ENCODE results near the gene CAPN7. TPM values are rescaled to one million over a fixed set of nuclear protein-coding genes. Genes with fewer than 3 reads are reported as not detected.
A peak's percentile ranks its signal among the peaks of the same experiment; 100 is the strongest.

Gene CAPN7
- total RNA-seq, 6 experiments from 2014 or later: 23.8 to 27.9 (median 26.4) TPM

DNA sequence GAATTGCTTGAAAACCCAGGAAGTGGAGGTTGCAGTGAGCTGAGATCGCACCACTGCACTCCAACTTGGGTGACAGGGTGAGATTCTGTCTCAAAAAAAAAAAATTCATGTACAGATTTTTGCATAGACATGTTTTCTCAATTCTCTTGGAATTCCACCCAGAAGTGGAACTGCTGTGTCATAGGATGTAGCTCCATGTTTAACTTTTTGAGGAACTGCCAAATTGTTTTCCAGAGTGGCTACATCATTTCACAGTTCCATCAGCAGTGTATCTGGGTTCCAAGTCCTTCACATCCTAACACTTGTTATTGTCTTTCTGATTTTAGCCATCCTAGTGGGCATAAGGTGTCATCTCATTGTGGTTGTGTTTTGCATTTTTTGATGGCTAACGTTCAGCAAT is 9.9 kb downstream of the CAPN7 start:
- no peaks in the 10 kb centered on the region for H3K9me3 Mint-ChIP-seq
- no peak overlapping the region for H3K4me3 Mint-ChIP-seq
- H3K4me1 Mint-ChIP-seq (ENCODE audit: low read depth): no peaks in the 10 kb centered on the region; the same call in 1 of the 2 replicates
- no peak for DNase-seq
- no peak overlapping the region for H3K27ac Mint-ChIP-seq
- H3K36me3 Mint-ChIP-seq (ENCODE audit: low read depth): peaks cover 48% of the 10 kb centered on the region
- TF ChIP-seq CTCF (IDR thresholded peaks at IDR 0.05): no peak
- H3K27me3 Mint-ChIP-seq (ENCODE audit: insufficient read depth): no peaks in the 10 kb centered on the region; the same call in 1 of the 2 replicates

DNA sequence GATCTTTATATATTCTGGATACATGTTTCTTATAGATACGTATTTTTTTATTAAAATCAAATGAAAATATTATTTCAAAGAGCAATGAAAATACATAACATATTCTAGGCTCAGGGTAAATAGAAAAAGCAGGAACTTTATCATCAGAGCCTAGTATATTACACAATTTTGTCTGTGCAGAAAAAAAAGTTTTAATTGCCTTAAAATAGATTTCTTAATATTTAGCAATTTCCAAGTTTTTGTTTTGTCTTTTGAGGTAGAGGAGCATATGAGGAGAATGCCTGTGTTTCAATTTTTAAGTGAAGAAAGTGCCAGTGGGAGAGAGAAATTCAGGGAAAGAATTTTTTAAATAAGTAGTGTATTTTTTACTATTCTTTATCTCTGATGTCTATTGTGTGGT is 10.5 kb downstream of the CAPN7 start:
- H3K27me3 Mint-ChIP-seq (ENCODE audit: insufficient read depth): no peaks in the 10 kb centered on the region; the same call in 1 of the 2 replicates
- DNase-seq: no peak
- H3K4me1 Mint-ChIP-seq (ENCODE audit: low read depth): no peaks in the 10 kb centered on the region; the same call in 1 of the 2 replicates
- H3K36me3 Mint-ChIP-seq (ENCODE audit: low read depth): peaks cover 48% of the 10 kb centered on the region
- no peak for TF ChIP-seq CTCF (IDR thresholded peaks at IDR 0.05)
- H3K27ac Mint-ChIP-seq: no peak overlapping the region
- no peaks in the 10 kb centered on the region for H3K9me3 Mint-ChIP-seq
- H3K4me3 Mint-ChIP-seq: no peak overlapping the region

GRCh38 chr3:15217011-15217671 is 11.1 kb downstream of the CAPN7 start:
- TF ChIP-seq CTCF (IDR thresholded peaks at IDR 0.05): no peak
- no peaks in the 10 kb centered on the region; the same call in 1 of the 2 replicates for H3K27me3 Mint-ChIP-seq (ENCODE audit: insufficient read depth)
- no peak overlapping the region for H3K27ac Mint-ChIP-seq
- H3K4me3 Mint-ChIP-seq: no peak overlapping the region
- H3K36me3 Mint-ChIP-seq (ENCODE audit: low read depth): peaks cover 48% of the 10 kb centered on the region
- no peak for DNase-seq
- H3K4me1 Mint-ChIP-seq (ENCODE audit: low read depth): no peaks in the 10 kb centered on the region; the same call in 1 of the 2 replicates
- no peaks in the 10 kb centered on the region for H3K9me3 Mint-ChIP-seq

GRCh38 chr3:15217841-15218267 is 11.8 kb downstream of the CAPN7 start:
- Mint-ChIP-seq H3K36me3 (ENCODE audit: low read depth) (peaks cover 48% of the 10 kb centered on the region), H3K27me3 (ENCODE audit: insufficient read depth) (no peaks in the 10 kb centered on the region; the same call in 1 of the 2 replicates), H3K4me3 (no peak overlapping the region), H3K27ac (no peak overlapping the region), H3K4me1 (ENCODE audit: low read depth) (no peaks in the 10 kb centered on the region; the same call in 1 of the 2 replicates), H3K9me3 (no peaks in the 10 kb centered on the region)
- no peak for TF ChIP-seq CTCF (IDR thresholded peaks at IDR 0.05)
- no peak for DNase-seq

- Mint-ChIP-seq H3K27ac (peak overlapping the region; percentile 19; the same call in 1 of the 2 replicates), H3K9me3 (no peaks in the 10 kb centered on the region), H3K27me3 (ENCODE audit: insufficient read depth) (no peaks in the 10 kb centered on the region; the same call in 1 of the 2 replicates), H3K4me3 (no peak overlapping the region), H3K4me1 (ENCODE audit: low read depth) (no peaks in the 10 kb centered on the region; the same call in 1 of the 2 replicates), H3K36me3 (ENCODE audit: low read depth) (peaks cover 43% of the 10 kb centered on the region)
- no peak for TF ChIP-seq CTCF (IDR thresholded peaks at IDR 0.05)
- no peak for DNase-seq
Measured at GRCh38 chr3:15218689-15219088, 12.6 kb downstream of the CAPN7 start.

Measured in HFFc6 (cell line).